Spleen (tissue), 11 donors: ENCODE data around the gene PRR13. TPM values are rescaled to one million over a fixed set of nuclear protein-coding genes. Genes with fewer than 3 reads are reported as not detected.
"Not testable (repeated sequence)": the region's sequence is repeated elsewhere in the genome, so short reads cannot be mapped to it uniquely, and the experiment has no call there.

Source experiments
- DNase-seq: peaks from one replicate; pipeline ENCODE4 v3.0.0-alpha.2; 2020
- H3K27ac ChIP-seq, 8 donors: fragments of 200-600 bp; sonication (generic) in 7 of 8; 1 replicate in 4 of 8; 2 replicates in 4 of 8; pipeline versions ENCODE4 v1.5.0 to v1.8.0; 2016 to 2021; ENCODE audit warnings: inconsistent platforms in 4 of 8, mild to moderate bottlenecking in 4 of 8, moderate library complexity in 1 of 8
- H3K27me3 ChIP-seq, 7 donors: fragments of 200-600 bp; sonication (generic) in 6 of 7; replicated peaks in 1 of 7; 1 replicate in 4 of 7; 2 replicates in 3 of 7; pipeline versions ENCODE4 v1.5.0 to v1.8.0; 2016 to 2021; ENCODE audit warnings: inconsistent platforms in 3 of 7, mild to moderate bottlenecking in 1 of 7
- H3K36me3 ChIP-seq, 6 donors: fragments of 200-600 bp; sonication (generic) in 5 of 6; 1 replicate in 4 of 6; 2 replicates in 2 of 6; pipeline versions ENCODE4 v1.5.0 to v1.8.0; 2016 to 2021; ENCODE audit warnings: inconsistent platforms in 2 of 6
- H3K4me1 ChIP-seq, 6 donors: fragments of 200-600 bp; sonication (generic) in 5 of 6; 1 replicate in 3 of 6; 2 replicates in 3 of 6; pipeline versions ENCODE4 v1.5.0 to v1.8.0; 2016 to 2021; ENCODE audit warnings: inconsistent platforms in 3 of 6
- H3K4me3 ChIP-seq, 8 donors: fragments of 200-600 bp; sonication (generic) in 7 of 8; 1 replicate in 4 of 8; 2 replicates in 4 of 8; pipeline versions ENCODE4 v1.5.0 to v1.8.0; 2016 to 2021; ENCODE audit warnings: inconsistent platforms in 4 of 8, mild to moderate bottlenecking in 4 of 8, moderate library complexity in 2 of 8
- H3K9me3 ChIP-seq, 8 donors: fragments of 200-600 bp; sonication (generic) in 7 of 8; 1 replicate in 4 of 8; 2 replicates in 4 of 8; pipeline versions ENCODE4 v1.5.0 to v1.8.0; 2016 to 2021; ENCODE audit warnings: inconsistent platforms in 4 of 8
- CTCF ChIP-seq, 11 experiments: fragments of 200-600 bp in 7 of 11; fragments of 450-650 bp in 4 of 11; sonication (generic) in 4 of 11; IDR thresholded peaks in 8 of 11; conservative IDR thresholded peaks in 3 of 11; 1 replicate in 7 of 11; 2 replicates in 4 of 11; pipeline versions ENCODE4 v1.4.0 to v1.8.0; 2016 to 2021; ENCODE audit warnings: antibody characterized with exemption in 11 of 11, inconsistent platforms in 4 of 11, mild to moderate bottlenecking in 1 of 11
- POLR2A ChIP-seq, 3 donors: fragments of 450-650 bp; IDR thresholded peaks; one replicate each; pipeline ENCODE4 v1.5.1; 2017; ENCODE audit warnings: antibody characterized with exemption in 3 of 3, mild to moderate bottlenecking in 1 of 3
- POLR2AphosphoS5 ChIP-seq, 3 donors: sonication (generic); formaldehyde crosslinking; IDR thresholded peaks; one replicate each; pipeline ENCODE4 v1.5.1; 2017; ENCODE audit warnings: antibody characterized with exemption in 3 of 3
- WGBS, 5 donors: extraction: QIAGEN DNeasy Blood & Tissue Kit in 3 of 5; methylation state at CpG; one replicate each; pipeline versions ENCODE4 v1.1.5 to v1.1.7; 2013 to 2018; 5-methylcytosine and 5-hydroxymethylcytosine counted together
- intact Hi-C: fragments of 100-400 bp; cut with DNase I; formaldehyde crosslinking; loops from one replicate; pipeline ENCODE4 v1.15.0; 2023; ENCODE audit warnings: low total_unique reads
- polyA plus RNA-seq, 3 donors: library from polyadenylated mRNA; stranded (reverse); fragments of 200-250 nt; gene quantifications; one replicate each; pipeline ENCODE4 v1.2.1, GENCODE V29; 2013
- total RNA-seq, 7 donors: library from RNA; depleted of rRNA in 3 of 7; stranded (reverse); fragments of >200 nt in 3 of 7; fragmentation: NEBNext Ultra II Directional in 4 of 7; extraction: Animal tissue kit (Norgen Biotek cat#: 25700) in 4 of 7; gene quantifications; one replicate each; pipeline versions ENCODE4 v1.1.0 to v1.2.1, GENCODE V29; 2016 to 2021
- donor health status: healthy with polysubstance abuse.
- donor health status: DM: no; HTN: no; CAD: no; lungs with moderate emphysema.
- donor health status: DM: no; HTN: no; CAD: no.
- donor health status: Bipolar disorder and iron deficiency.
- donor health status: healthy.
- donor health status: DM: no; HTN: no; CAD: no.
- donor health status: DM: yes; HTN: yes; CAD: no.

The PRR13 gene
- total and polyA plus RNA-seq, 10 donors: 127 to 262 (median 209) TPM

- H3K36me3 ChIP-seq: peaks cover 0 to 15% (median 2%) of the 10 kb centered on the region in 6 donors
- H3K27ac ChIP-seq: no peak overlapping the region
- H3K4me1 ChIP-seq: peaks cover 15 to 78% (median 46%) of the 10 kb centered on the region in 6 donors
- TF ChIP-seq CTCF (IDR thresholded peaks at IDR 0.05 in 8 of 11, conservative IDR thresholded peaks at IDR 0.05 in 3 of 11) (no peak), POLR2AphosphoS5 (IDR thresholded peaks at IDR 0.05) (no peak), POLR2A (IDR thresholded peaks at IDR 0.05) (no peak)
- H3K9me3 ChIP-seq: no peaks in the 10 kb centered on the region
- no peak for DNase-seq
- intact Hi-C loops: loop anchor here (5.0 kb wide), 1 partner anchor 66 kb away; no protein-coding TSS in a partner anchor
- H3K4me3 ChIP-seq: no peak overlapping the region
- WGBS, 5 donors: 92 to 99% (median 95%) methylated on average over 3 of the region's 3 CpGs
- no peaks in the 10 kb centered on the region for H3K27me3 ChIP-seq
These were observed 23.3 kb upstream of the PRR13 start for GRCh38 chr12:53418221-53418620.

- no peak overlapping the region for H3K27ac ChIP-seq
- peaks cover 4 to 63% (median 34%) of the 10 kb centered on the region in 6 donors for H3K4me1 ChIP-seq
- TF ChIP-seq CTCF (IDR thresholded peaks at IDR 0.05 in 8 of 11, conservative IDR thresholded peaks at IDR 0.05 in 3 of 11) (no peak), POLR2AphosphoS5 (IDR thresholded peaks at IDR 0.05) (no peak), POLR2A (IDR thresholded peaks at IDR 0.05) (no peak)
- intact Hi-C loops: loop anchor here (5.0 kb wide), 1 partner anchor 67 kb away; no protein-coding TSS in a partner anchor
- 88 to 93% (median 92%) methylated on average over 2 of the region's 2 CpGs for WGBS, 5 donors
- no peak for DNase-seq
- no peak overlapping the region for H3K4me3 ChIP-seq
- H3K27me3 ChIP-seq: no peaks in the 10 kb centered on the region
- peaks cover 0 to under 1% (median 0%) of the 10 kb centered on the region in 6 donors for H3K36me3 ChIP-seq
- no peaks in the 10 kb centered on the region for H3K9me3 ChIP-seq
These were observed 21.8 kb upstream of the PRR13 start for GRCh38 chr12:53419756-53420155.

GRCh38 chr12:53422247-53422646 lies 19.3 kb upstream of the PRR13 start:
- H3K4me3 ChIP-seq, intact Hi-C loops, H3K9me3 ChIP-seq, H3K27me3 ChIP-seq, H3K36me3 ChIP-seq, H3K27ac ChIP-seq: not testable (repeated sequence)
- peak; percentile 4 for DNase-seq
- WGBS, 5 donors: 89 to 98% (median 94%) methylated on average over 12 of the region's 12 CpGs
- peaks cover 0 to 47% (median 20%) of the 10 kb centered on the region in 6 donors for H3K4me1 ChIP-seq

- Histone ChIP-seq H3K4me1 (peaks cover 0 to 42% (median 12%) of the 10 kb centered on the region in 6 donors), H3K27ac (peak within 1 kb of the TSS in 4 of 8 donors; percentile 45 to 71 (median 56)), H3K36me3 (no peaks in the 10 kb centered on the region), H3K9me3 (no peaks in the 10 kb centered on the region), H3K4me3 (no peak within 1 kb of the TSS), H3K27me3 (no peaks in the 10 kb centered on the region)
- intact Hi-C loops: no loop called here
- DNase-seq: peak; percentile 24
- TF ChIP-seq CTCF (IDR thresholded peaks at IDR 0.05 in 8 of 11, conservative IDR thresholded peaks at IDR 0.05 in 3 of 11) (no peak), POLR2AphosphoS5 (IDR thresholded peaks at IDR 0.05) (no peak), POLR2A (IDR thresholded peaks at IDR 0.05) (no peak)
- WGBS, 5 donors: 90 to 100% (median 100%) methylated on average over 1 of the region's 1 CpG
These were observed 17.9 kb upstream of the PRR13 start, which contains the start of gene AMHR2 for GRCh38 chr12:53423597-53423996. TSS of gene AMHR2 (plus strand) at chr12:53423855. CDS start at chr12:53423935, 80 bp downstream.
